HG02852 (cell line): Measurements from ENCODE around the gene GCLC.
"Not testable (repeated sequence)": the region's sequence is repeated elsewhere in the genome, so short reads cannot be mapped to it uniquely, and the experiment has no call there.

Source experiments
- ATAC-seq: cut with Tn5 transposase; IDR thresholded peaks from one replicate; pipeline ENCODE4 v1.9.1; 2021; ENCODE audit warnings: mild to moderate bottlenecking, moderate library complexity; ENCODE audit not compliant: unreplicated experiment

The GCLC gene

DNA sequence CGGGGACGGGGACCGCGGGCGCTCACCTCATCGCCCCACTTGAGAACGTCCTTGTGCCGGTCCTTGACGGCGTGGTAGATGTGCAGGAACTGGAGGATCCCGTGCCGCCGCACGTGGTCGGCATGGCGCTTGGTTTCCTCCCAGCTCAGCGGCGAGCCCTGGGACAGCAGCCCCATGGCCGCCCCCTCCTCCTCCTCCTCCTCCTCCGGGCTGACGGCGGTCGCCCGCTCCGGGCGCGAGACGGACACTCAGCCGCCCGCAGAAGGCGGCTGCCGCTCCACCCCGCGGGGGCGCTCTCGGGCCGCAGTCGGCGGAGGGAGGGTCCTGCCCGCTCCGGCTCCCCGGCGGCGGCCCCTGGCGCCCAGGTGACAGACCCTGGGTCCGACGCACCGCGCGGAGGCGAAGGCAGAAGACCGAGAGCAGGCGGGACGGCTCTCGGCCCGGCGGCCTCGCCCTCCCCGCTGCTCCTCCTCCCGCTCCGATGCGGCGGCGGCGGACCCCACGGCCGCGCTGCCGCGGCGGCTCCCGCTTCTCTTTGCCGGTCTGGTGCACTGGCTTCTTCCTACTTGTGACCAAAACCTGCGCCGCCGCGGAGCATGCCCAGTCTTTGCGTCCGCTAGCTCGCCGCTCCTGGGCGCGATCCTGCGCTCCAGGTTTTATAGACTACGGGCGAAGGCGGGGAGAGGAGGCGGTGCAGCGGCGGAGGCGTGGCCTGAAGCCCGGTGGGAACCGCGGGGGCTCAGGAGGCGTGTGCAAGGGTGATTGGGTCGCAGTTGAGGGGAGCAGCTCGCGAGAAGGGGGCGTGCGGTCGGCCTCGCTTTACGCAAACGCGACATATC, at the start of gene GCLC:
Gene GCLC (minus strand): TSS at position 632 of the 839 bp plus-strand sequence. CDS start 456 bp downstream, at position 176.
- peak; percentile 58 for ATAC-seq

DNA sequence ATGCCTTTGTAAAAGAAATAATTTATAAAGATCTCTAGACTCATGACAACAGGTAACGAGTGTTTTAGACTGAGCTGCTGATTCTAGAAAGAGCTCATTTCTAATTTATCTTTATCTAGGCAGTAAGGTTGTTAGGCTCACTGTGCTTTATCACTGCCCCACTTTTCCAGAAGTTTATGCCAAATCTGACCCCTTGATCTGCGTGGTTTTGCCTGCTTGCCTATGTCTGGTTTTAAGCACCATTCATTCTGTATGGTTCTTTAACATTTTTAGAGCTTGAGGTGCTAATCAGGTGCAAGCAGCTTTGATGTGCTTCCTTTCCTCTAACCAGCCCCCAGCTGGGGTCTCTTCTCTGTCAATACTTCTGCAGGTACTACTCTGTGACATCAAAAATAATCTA, 49.7 kb upstream of the GCLC start:
- ATAC-seq: no peak

DNA sequence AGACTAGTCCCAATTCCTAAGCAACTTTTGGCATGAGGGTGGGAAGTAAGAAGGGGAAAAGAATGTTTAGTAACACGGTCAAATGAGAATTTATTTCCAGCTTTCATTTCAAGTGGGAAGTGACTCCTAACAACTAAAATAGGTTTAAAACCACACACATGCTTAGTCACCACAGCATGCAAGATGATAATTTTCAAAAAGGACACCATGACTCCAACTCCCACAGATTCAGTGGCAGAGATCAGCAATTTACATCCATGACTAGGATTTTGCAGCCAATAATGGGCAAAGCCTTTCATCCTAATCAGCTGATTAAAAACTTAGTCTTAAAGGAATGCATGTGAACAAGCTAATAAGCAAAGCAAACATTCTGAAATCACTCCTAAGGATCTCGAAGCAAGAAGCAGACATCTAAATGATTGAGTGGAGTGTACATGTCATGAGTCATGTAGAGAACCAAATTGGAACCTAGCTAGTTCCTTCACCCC, 48.1 kb upstream of the GCLC start:
- no peak for ATAC-seq

DNA sequence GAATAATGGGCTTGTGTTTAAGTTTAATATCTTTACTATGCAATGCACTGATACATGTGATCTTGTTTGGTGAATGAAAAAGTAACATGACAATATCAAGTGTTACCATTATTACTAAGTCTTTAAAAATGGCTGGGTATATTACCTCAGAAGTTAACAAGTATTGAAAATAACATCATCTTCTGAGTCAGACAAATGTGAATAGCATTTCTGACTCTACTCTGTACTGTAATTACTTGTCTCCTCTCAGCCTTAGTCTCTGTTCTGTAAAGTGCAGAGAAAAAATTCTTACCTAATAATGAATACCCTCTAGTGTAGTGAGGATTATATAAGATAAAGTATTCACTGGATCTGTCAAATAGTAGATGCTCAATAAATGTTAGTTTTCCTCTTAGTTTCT, 47.0 kb upstream of the GCLC start:
- no peak for ATAC-seq

DNA sequence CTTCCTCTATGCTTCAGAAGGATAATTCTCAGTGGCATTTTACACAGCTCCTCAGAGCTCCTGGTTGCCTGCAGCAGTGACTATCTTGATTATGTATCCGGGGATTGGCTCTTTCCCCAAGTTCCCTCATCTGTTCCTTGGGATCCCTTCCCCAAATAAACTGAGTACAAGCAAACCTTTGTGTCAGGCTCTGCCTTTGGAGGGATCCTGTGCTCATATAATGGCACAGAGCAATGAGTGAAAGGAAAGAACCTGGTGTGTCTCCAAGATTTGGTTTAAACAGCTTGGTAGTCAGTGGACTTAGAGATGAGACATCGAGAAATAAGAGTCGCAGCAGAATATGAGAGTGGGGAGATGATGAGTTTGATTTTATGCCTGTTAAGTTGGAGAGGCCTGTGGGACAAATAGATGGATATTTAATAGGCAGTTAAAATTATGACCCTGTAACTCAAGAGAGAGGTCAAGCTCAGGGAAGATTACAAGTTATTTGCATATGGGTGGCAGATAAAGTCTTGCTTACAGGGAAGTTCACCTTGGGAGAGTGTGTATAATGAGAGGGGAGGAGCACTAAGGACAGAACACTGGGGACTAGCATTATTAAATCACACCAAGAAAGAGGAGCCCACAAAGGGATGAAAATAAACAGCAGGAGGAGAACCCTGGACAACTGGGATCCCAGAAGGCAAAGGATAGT, 44.1 kb upstream of the GCLC start:
- no peak for ATAC-seq

DNA sequence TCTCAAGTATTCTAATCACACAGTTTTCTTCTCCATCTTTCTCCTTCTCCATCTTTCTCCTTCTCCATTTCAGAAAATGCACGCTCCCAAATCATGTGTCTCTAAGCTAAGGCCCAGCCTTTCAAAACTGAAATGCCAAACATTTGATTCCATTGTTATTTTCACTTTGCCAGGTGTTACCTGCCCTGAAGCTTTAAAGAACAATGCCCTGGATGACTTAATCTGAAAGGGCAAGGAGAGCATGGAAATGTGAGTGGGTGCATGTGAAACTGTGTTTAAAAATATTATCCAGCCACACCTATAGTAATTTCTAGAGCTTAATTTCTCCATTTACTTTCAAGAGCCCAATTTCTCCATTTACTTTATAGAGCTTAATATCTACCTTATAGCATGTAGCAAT, 42.4 kb upstream of the GCLC start:
- ATAC-seq: no peak

DNA sequence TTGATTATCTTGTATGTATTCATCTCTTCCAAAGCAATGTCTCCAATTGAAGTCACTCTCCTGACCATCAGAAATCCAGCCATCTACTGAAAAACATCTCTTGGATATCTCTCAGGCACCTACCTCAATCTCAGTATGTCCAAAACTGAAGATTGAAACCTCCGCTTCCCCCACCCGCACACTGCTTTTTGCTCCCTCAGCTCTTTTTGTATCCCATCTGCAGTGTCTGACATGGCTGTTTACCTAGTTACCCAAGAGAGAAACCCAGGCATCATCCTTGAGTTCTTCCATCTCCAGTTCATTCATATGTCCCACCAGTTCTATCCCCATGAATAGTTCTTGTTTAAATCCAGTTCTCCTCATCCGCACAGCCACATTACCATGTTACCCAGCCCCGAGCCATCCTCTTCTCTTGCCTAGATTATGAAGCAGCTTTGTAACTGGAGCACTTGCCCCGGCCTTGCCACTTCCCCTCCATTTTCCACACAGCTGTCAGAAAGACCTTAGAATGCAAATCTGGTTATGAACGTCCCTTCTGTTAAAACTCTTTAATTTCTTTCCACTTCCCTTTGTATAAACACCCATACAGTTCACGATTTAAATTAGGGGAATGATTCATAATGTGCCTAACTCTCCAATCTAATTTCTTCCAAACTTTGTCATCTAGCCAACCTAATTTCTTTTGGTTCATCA, 40.5 kb upstream of the GCLC start:
- no peak for ATAC-seq

DNA sequence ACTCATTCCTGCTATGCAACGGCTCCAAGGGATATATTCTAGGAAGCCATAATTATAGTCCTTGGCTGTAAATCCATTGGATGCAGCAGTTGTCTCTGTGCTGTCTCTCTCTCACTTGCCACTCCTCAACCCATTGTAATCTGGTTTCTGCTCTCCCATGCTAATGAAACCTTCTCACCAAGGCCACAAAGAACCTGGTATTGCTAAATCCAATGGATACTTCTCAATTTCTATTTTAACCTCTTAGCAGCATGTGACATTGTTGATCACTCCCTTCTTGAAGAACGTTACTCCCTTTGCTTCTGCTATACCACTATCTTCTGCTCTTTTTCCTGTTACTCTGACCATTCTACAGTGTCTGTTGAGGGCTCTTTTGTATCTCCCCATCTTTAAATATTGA, 39.8 kb upstream of the GCLC start:
- no peak for ATAC-seq

DNA sequence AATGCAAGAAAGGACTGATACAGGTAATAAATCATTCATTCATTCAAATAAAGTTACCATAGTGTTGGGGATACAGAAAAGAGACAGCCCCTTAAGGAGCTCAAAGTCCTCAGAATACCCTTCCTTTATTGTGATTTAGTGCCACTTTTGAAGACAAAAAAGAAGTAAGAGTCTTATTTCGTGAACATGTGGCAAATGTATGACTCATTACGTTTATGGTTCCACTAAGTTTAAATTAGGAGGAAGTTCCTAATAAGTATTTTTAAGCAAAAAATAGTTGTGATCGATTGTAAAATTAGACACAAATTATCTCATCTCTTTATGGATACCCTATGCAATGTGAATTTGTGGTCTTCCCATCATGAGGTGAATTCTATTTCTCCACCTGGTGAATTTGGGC, 38.5 kb upstream of the GCLC start:
- no peak for ATAC-seq

DNA sequence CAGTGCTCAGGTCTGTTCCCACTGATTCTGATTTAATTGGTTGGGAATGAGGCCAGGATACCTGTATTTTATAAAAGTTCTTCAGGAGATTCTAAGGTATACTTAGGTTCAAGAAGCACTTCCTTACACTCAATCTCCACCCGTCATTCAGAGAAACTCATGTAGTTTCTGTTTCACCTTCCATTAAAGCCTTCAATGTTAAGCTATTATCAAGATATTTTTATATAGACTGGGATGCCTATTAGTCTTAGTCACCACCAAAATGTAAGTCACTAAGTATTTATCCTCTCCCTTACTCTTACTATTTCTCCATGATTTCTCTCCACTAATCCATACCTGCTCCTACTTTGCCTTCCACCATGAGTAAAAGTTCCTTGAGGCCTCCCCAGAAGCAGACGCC, 38.1 kb upstream of the GCLC start:
- no peak for ATAC-seq

DNA sequence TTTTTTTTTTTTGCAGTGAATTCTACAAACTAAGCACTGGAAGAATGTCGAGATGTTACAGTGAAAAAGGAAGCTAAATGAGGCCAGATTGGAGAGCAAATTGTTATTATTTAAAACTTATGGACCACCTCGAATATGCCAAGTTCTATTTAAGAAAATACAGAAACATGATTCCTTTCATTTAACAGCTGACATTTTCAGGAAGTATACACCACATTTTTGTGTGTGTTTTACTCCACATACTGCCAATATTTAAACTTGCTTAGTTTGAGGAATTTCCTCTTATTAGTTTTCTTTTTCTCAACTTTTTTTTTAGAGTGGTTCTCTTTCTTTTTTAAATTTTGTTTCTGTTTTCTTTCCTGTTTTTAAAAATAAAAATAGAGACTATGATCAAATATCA, 37.0 kb upstream of the GCLC start:
- no peak for ATAC-seq

DNA sequence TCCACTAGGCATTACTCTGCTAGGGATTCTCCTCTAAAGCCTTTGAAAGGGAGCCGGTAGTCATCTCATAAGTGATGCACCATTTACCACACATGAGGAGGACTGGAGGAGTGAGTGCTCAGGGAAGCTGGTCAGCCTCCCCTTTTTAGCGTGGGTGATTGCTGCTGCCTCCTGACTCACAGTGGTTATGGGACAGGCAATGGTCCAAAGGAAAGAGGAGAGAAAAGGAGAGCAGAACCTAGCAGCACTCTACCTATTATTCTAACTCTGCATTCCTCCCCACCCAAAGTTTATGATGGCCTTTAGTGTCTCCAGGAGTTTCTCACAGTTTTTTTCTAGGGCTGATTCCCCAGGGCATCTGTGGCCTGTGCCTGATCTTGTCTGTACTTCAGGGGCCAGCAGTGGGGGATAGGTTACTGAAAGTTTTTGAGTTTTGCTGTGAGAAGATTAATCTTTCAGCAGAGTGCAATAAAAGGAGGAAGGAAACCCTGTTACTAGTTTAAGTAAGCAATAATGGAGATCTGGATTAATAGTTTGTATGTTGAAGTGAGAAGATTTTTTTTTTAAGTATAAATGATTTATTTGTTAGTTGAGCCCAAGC, 36.4 kb upstream of the GCLC start:
- ATAC-seq: no peak

DNA sequence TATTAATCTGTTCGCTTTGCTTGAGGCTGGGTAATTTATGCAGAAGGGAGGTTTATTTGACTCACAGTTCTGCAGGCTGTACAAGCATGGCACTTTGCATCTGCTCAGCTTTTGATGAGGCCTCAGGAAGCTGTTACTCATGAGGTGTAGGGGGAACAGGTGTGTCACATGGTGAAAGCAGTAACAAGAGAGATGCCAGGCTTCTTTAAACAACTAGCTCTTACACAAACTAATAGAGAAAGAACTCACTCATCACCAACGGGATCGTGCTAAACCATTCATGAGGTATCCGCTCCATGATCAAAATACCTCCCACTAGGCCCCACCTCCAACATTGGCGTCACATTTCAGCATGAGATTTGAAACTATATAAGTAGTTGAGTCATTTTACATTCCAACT, 34.4 kb upstream of the GCLC start:
- ATAC-seq: no peak

DNA sequence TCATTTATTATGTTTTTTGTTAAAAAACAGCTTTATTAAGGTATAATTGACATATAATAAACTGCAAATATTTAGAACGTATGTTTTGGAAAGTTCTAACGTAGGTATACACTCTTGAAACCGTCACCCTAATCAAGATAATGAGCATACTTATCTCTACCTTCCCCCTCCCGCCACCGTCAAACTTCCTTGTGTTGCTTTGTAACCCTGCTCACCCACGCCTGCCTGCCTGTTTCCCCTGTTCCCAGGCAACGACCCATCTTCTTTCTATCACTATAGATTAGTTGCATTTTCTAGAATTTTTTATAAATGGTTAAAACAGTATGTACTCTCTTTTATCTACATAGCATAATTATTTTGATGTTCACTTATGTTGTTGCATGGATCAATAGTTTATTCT, 33.5 kb upstream of the GCLC start:
- ATAC-seq: no peak

DNA sequence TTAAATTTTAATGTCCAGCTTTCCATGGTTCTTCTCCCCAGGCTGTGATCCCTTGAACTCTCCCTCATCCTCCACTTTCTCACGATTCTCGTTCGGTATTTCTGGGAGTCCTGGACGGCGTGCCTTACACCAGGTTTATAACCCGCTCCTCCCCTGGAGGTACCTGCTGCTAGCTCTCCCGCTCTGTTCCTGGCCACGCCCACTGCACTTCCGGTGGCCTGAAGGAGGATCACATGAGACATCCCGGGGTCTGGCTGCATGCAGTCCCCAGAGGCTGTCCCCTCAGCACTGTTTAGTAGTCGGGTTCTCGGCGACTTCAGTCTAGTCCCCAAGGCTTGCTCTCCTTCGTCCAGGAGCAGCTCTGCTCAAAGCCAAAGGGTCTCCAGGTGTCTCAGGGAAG, 28.4 kb upstream of the GCLC start:
- ATAC-seq: no peak

DNA sequence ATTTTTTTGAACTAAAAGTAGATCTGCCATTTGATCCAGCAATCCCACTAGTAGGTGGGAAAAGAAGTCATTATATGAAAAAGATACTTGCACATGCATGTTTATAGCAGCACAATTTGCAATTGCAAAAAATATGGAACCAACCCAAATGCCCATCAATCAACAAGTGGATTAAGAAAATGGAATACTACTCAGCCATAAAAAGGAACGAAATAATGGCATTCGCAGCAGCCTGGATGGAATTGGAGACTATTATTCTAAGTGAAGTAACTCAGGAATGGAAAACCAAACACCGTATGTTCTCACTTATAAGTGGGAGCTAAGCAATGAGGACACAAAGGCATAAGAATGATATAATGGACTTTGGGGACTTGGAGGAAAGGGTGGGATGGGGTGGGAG, 27.5 kb upstream of the GCLC start:
- not testable (repeated sequence) for ATAC-seq

DNA sequence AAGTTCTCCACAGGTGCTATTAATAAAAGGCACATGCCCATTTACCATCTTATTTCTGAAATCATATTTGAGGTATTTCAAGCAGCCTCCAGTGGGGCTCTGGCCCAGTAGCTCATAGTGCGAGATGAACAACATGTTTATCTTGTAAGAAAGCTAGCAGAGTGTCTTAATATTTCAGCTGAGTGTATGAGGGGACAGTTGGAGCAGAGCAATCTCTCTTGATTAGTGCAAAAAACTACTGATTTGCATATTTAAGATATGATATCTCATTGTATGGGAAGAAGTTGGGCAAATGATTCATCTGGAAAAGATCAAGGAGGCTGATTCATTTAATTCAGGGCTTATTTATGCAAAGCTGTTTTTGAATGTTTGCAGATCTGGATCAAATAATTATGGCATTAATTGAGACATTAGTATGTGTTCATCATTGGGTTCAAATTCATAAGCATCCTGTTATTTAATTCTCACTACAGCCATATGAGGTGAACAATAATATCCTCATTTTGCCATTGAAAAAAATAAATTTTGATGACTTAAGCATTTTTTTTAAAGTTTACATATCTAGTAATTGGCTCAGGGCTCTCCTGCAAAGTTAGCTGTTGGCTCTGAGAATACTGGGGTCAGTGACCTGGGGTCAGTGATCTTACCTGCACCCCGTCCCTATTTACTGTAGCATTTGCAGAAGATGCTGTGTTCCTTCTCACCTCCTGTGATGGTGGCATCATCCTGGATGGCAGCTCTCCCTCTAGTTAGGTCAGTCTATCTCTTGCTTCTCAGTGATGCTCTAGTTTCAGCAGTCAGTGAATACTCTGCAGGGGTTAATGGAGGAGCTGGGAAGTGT, 24.1 kb upstream of the GCLC start:
- no peak for ATAC-seq

DNA sequence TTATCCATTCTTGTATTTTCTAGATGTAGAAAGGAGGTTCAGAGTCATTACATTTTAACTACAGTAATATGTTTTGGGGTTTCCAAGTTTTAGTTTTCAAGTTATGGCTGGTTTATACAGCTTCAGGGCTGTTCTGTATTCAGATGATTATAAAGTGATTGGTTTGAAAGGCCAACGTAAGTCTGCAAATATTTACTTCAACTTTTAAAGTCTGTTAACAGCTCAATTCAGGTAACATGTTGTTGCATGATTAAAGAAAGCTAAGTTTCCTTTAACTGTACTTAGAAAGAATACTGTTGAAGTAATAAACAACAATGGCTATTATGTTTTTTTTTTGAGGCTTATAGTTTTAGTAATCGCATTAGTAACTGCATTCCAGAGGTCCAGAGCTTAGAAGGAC, 22.8 kb upstream of the GCLC start:
- ATAC-seq: no peak

DNA sequence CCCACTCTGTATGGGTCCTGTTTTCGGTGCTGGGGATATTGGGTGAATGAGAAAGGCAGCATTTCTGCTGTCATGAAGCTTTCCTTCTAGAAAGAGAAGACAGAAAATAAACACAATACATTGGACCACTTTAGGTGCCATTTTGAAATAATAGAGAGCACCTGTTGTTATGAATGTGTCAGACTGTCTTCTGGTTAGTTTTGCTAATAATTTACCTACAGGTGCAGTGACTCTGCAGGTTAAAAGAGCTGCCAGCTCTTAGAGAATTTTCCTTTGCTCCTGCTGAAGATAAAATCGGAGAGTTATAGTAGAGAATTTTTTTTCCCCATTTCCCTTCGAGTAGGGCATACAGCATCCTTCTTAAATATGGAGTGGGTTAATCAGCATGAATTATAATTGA, 21.9 kb upstream of the GCLC start:
- no peak for ATAC-seq

DNA sequence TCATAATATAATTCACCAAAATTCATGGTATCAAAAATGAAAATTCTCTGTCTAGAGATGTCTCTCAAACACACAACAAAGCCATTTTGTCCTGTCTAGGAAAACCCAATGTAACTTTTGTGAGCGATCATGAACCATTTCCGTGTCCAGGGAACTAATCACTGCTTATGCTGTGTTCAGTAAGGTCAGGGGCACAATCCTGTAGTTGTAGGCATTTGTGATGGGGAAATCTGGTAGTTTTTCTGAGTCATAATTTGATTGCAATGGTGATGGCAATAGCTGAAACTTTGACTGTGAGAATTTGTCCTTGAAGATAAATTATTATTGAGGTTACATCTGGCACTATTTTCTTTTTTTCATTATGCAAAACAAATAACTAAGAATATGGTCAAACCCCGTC, 21.0 kb upstream of the GCLC start:
- no peak for ATAC-seq
